Measurements from ENCODE around the gene TPRKB. TPM values are rescaled to one million over a fixed set of nuclear protein-coding genes. Genes with fewer than 3 reads are reported as not detected.

Gene TPRKB
- total and polyA plus RNA-seq, 9 of the 15 experiments (the other 6 are each of a cell fraction or from before 2014, with no cell fraction given) = 55.6 to 250 (median 112) TPM

GRCh38 chr2:73740767-73741166 is 3.6 kb upstream of the TPRKB start (continued):
- TF ChIP-seq ZBTB40 (IDR thresholded peaks at IDR 0.05) (peak; percentile 72), ZBTB40 (CRISPR knock-in tag; IDR thresholded peaks at IDR 0.05) (no peak), GABPA (tag; conservative IDR thresholded peaks at IDR 0.05; ENCODE audit: low read depth) (peak; percentile 79), FOSL1 (tag; conservative IDR thresholded peaks at IDR 0.05) (peak; percentile 75), TGIF2 (CRISPR knock-in tag; IDR thresholded peaks at IDR 0.05) (no peak), ZNF3 (CRISPR knock-in tag; IDR thresholded peaks at IDR 0.05) (no peak), SMC3 (conservative IDR thresholded peaks at IDR 0.05; ENCODE audit: insufficient read depth, low read depth, low read length) (no peak), JUND (IDR thresholded peaks at IDR 0.05; ENCODE audit: borderline replicate concordance, low read depth, low read length) (peak; percentile 21; the same call in 1 of the 2 replicates), JUND (tag; IDR thresholded peaks at IDR 0.05; ENCODE audit: borderline replicate concordance, low read depth, low read length) (peak; percentile 23; the same call in 1 of the 3 replicates), NCOA1 (IDR thresholded peaks at IDR 0.05; ENCODE audit: low read depth) (peak; percentile 15; the same call in 1 of the 2 replicates)

Measured in K562 (cell line).